NCI-H2107 treated with DMSO at 0.1 percent for 48 hours (cell line): Measurements from ENCODE around the gene RGS11.

Experiments used
- DNase-seq: peaks from one replicate; lab custom pipeline; 2025; ENCODE audit not compliant: unreplicated experiment; lab: John Stamatoyannopoulos, UW

The RGS11 gene

GRCh38 chr16:275786-276232 is at the start of gene RGS11:
TSS of gene RGS11 (minus strand) at chr16:275944. CDS start at chr16:275911, 33 bp downstream.
- no peak for DNase-seq

- no peak for DNase-seq
Observed at GRCh38 chr16:324451-325334, 48.9 kb upstream of the RGS11 start.

DNA sequence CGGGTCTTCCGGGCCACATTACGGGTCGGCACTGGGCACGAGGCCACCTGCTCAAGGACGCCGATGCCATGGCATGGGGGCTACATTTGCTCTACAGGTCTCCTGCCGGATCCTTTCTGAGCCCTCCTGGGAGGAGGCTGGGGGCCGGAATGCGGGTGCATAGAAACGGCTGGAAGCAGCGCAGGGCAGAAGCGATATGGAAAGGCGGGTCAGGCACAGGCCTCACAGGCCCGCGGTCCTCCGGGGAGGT is 48.4 kb upstream of the RGS11 start:
- no peak for DNase-seq

GRCh38 chr16:322476-323143 is 46.9 kb upstream of the RGS11 start:
- DNase-seq = no peak

- no peak for DNase-seq
Observed at GRCh38 chr16:321532-321931, 45.8 kb upstream of the RGS11 start.

GRCh38 chr16:320206-320605 is 44.5 kb upstream of the RGS11 start:
- DNase-seq = no peak

GRCh38 chr16:318628-319027 is 42.9 kb upstream of the RGS11 start:
- DNase-seq = no peak

DNA sequence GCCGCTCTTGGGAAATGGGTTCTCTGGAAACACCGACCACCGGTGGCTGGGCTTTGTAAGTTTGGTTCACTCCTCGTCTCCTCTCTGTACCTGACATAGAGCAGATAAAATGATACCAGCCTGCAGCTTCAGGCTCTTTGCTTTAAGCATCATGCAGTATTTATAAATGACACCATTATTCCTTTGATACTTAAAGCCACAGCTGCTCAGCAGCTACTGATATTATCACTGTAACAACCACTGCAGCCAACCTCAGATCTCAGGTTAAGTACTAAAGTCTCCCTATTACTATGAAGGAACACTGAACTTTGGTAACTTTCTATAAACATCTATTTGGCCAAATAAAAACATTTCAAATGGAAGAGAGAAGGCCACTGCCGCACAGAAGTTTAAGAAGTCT is 41.8 kb upstream of the RGS11 start:
- no peak for DNase-seq

- no peak for DNase-seq
Observed at GRCh38 chr16:316741-317464, 41.2 kb upstream of the RGS11 start.

DNA sequence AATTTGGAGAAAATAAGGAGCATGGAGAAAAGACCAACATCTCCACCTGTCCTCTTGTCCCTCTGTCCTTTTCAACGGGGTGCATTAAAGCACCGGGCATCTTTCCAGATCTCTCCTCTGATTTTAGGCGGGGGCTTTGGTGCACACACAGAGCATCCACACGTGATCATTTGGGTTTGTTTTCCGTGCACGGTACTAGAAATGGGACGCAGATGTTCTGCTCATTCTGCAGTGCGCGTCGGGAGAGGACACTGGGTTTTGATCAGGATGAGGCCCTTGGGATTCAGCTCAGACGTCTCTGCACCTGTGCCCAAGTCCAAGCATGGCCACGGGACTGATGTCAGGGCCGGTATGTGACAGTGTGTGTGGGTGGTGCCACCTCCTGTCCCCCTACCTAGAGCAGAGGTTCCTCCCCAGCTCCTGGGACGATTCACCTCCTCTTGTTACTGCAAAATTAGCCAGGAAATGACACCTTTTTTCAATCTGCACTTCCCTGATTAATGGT is 39.1 kb upstream of the RGS11 start:
- DNase-seq = peak; percentile 19

DNA sequence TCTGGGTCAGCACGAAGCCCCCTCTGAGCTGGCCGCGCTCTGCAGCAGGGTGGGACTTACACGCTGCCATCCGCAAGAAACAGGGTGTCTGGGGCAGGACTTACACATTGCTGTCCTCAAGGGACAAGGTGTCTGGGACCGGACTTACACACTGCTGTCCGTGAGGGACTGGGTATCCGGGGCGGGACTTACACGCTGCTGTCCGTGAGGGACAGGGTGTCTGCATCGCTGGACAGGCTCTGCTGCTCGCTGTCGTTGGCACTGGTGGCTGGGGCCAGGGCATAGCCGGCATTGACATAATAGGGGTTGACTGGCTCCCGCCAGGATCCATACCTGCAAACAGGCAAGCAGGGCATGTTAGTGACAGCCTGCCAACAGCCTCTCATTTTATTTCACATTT is 38.6 kb upstream of the RGS11 start:
- no peak for DNase-seq

- DNase-seq = no peak
Observed at GRCh38 chr16:311725-312124, 36.0 kb upstream of the RGS11 start.

DNA sequence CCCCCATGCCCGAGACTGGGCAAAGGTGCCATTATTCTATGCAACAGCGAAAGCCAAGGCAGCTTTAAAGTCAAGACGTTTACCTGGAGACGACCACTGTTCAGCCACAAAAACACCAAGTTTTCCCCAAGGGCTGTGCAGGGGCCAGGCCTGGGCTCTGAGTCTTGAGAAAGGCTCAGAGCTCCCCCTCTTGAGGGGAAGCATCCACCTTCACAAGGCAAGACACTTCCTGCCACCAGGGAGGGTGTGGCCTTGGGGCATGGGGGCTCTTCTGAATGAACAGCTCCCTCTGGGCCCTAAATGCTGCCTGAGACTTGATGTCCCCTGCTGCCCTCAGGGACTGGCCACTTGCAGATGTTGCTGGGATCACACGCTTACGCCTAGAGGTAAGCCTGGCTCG is 33.7 kb upstream of the RGS11 start:
- DNase-seq = no peak

- no peak for DNase-seq
Observed at GRCh38 chr16:307691-308312, 32.1 kb upstream of the RGS11 start.

- DNase-seq = peak; percentile 21
Observed at GRCh38 chr16:306911-307370, 31.2 kb upstream of the RGS11 start.

- peak; percentile 89 for DNase-seq
Observed at GRCh38 chr16:305916-306626, 30.3 kb upstream of the RGS11 start.

- no peak for DNase-seq
Observed at GRCh38 chr16:303760-304505, 28.2 kb upstream of the RGS11 start.

DNA sequence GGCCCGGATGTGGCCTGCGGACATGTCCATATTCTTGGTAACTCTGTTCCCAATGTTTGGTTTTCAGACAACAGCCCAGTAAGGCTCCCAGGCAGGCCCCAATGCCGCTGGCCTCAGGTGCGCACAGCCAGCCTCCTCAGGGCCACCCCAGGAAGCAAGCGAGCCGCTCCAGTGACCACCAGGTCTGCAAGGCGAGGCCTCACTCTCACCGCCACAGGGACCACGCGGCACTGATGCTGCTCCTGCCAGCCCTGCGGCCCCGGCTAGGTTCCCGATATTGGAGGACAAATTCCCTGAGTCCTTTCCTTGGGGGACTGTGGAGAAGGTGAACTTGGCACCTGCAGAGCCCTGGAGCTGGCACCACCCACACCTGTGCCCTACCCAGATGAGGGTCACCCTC is 26.2 kb upstream of the RGS11 start:
- DNase-seq = no peak

DNA sequence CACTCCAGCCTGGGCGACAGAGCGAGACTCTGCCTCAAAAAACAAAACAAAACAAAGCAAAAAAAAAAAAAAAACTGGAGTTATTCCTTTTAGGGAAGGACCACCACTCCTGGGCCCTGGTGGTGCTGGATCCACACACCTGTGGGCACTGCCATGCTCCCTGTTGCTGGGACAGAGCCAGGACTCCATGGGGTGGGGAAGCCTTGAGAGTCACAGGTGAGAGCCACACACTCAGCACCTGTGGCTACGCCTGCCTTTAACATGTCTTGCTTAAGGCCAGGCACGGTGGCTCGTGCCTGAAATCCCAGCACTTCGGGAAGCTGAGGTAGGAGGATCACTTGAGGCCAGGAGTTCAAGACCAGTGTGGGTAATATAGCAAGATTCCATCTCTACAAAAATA is 25.5 kb upstream of the RGS11 start:
- DNase-seq = no peak

DNA sequence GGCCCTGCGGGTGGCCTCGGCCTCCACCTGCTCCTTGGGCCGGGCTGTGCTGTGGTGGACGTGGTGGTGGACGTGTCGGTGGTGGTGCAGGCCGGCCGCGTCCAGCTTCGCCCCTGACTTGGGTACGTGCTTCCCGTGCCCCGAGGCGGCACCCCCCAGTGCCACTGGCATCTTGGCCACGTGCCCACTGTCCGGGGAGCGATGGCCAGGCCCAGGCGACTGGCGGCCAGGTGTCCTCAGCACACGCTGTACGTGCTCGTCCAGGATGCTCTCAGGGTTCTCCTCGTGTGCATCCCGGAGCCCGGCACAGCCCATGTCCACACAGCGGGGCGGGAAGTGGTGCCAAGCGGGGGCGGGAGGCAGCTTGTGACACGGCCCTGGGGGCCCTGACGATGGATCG is 22.1 kb upstream of the RGS11 start:
- DNase-seq = no peak
